Left lung (tissue), 10 donors: ENCODE data around the gene MYADM. TPM values are rescaled to one million over a fixed set of nuclear protein-coding genes. Genes with fewer than 3 reads are reported as not detected.

ENCODE experiments used
- ATAC-seq: fragments of 200-7000 bp; cut with Tn5 transposase; one replicate; pipeline ENCODE4 v1.9.1; 2020; ENCODE audit warnings: moderate library complexity
- DNase-seq, 4 donors: peaks; one replicate each; pipeline ENCODE4 v3.0.0-alpha.2; 2013 to 2020
- H3K27ac ChIP-seq, 2 donors: fragments of 200-600 bp; sonication (generic) in 1 of 2; one replicate each; pipeline versions ENCODE4 v1.5.0 to v1.8.0; 2020 to 2021
- H3K27me3 ChIP-seq, 2 donors: fragments of 200-600 bp; sonication (generic) in 1 of 2; one replicate each; pipeline versions ENCODE4 v1.5.0 to v1.8.0; 2020 to 2021
- H3K36me3 ChIP-seq, 2 donors: fragments of 200-600 bp; sonication (generic) in 1 of 2; one replicate each; pipeline versions ENCODE4 v1.5.0 to v1.8.0; 2020 to 2021
- H3K4me1 ChIP-seq, 2 donors: fragments of 200-600 bp; one replicate each; pipeline ENCODE4 v1.8.0; 2021
- H3K4me3 ChIP-seq, 2 donors: fragments of 200-600 bp; sonication (generic) in 1 of 2; one replicate each; pipeline versions ENCODE4 v1.5.0 to v1.8.0; 2020 to 2021; ENCODE audit warnings: mild to moderate bottlenecking in 1 of 2
- H3K9me3 ChIP-seq, 2 donors: fragments of 200-600 bp; sonication (generic) in 1 of 2; one replicate each; pipeline versions ENCODE4 v1.5.0 to v1.8.0; 2020 to 2021
- CTCF ChIP-seq, 2 donors: fragments of 200-600 bp; sonication (generic) in 1 of 2; IDR thresholded peaks; one replicate each; pipeline versions ENCODE4 v1.5.0 to v1.8.0; 2021; ENCODE audit warnings: antibody characterized with exemption in 2 of 2
- intact Hi-C, 2 donors: fragments of 100-400 bp; cut with DNase I; formaldehyde crosslinking; loops; one replicate each; pipeline versions ENCODE4 v1.11.2 to v1.14.2; 2022
- polyA plus RNA-seq, 6 donors: library from polyadenylated mRNA; unstranded; fragments of 120-200 nt; gene quantifications; one replicate each; pipeline ENCODE4 v1.2.1, GENCODE V29; 2013; ENCODE audit not compliant: insufficient read length in 6 of 6
- total RNA-seq, 2 donors: library from RNA; stranded (reverse); fragmentation: NEBNext Ultra II Directional; extraction: Animal tissue kit (Norgen Biotek cat#: 25700); gene quantifications; one replicate each; pipeline ENCODE4 v1.2.1, GENCODE V29; 2021
- donor health status: DM: no; HTN: yes; CAD: no.
- donor health status: DM: no; HTN: no; CAD: no.

Gene MYADM
- total and polyA plus RNA-seq, 8 donors: 58.9 to 197 (median 102) TPM

- DNase-seq: no peak
- ATAC-seq: no peak
- intact Hi-C loops: no loop called here
- Histone ChIP-seq H3K4me1 (no peaks in the 10 kb centered on the region), H3K27me3 (peaks cover 15 to 100% of the 10 kb centered on the region in 2 donors), H3K27ac (no peak overlapping the region), H3K4me3 (no peak overlapping the region), H3K9me3 (no peaks in the 10 kb centered on the region), H3K36me3 (no peaks in the 10 kb centered on the region)
- no peak for TF ChIP-seq CTCF (IDR thresholded peaks at IDR 0.05)
Observed at GRCh38 chr19:53898166-53898565, 30.5 kb downstream of the MYADM start.

- peaks cover 15 to 100% of the 10 kb centered on the region in 2 donors for H3K27me3 ChIP-seq
- DNase-seq (no peak), ATAC-seq (no peak)
- H3K9me3 ChIP-seq: no peaks in the 10 kb centered on the region
- H3K4me3 ChIP-seq: no peak overlapping the region
- no peaks in the 10 kb centered on the region for H3K36me3 ChIP-seq
- no peak for TF ChIP-seq CTCF (IDR thresholded peaks at IDR 0.05)
- no peaks in the 10 kb centered on the region for H3K4me1 ChIP-seq
- no peak overlapping the region for H3K27ac ChIP-seq
- intact Hi-C loops: no loop called here
Observed at GRCh38 chr19:53898636-53899341, 31.1 kb downstream of the MYADM start.

- DNase-seq (no peak), ATAC-seq (no peak)
- H3K4me3 ChIP-seq: no peak overlapping the region
- intact Hi-C loops: loop anchor here in 1 of 2 donors (10.0 kb wide), 1 partner anchor 124 kb away; no protein-coding TSS in a partner anchor
- peaks cover 15 to 100% of the 10 kb centered on the region in 2 donors for H3K27me3 ChIP-seq
- no peak for TF ChIP-seq CTCF (IDR thresholded peaks at IDR 0.05)
- no peaks in the 10 kb centered on the region for H3K36me3 ChIP-seq
- no peaks in the 10 kb centered on the region for H3K9me3 ChIP-seq
- H3K4me1 ChIP-seq: no peaks in the 10 kb centered on the region
- H3K27ac ChIP-seq: no peak overlapping the region
Observed at GRCh38 chr19:53900191-53900860, 32.6 kb downstream of the MYADM start.

GRCh38 chr19:53903055-53903680 lies 35.5 kb downstream of the MYADM start:
- peaks cover 21 to 96% of the 10 kb centered on the region in 2 donors for H3K27me3 ChIP-seq

More at GRCh38 chr19:53903055-53903680, 35.5 kb downstream of the MYADM start:
- ATAC-seq: peak; percentile 53
- Histone ChIP-seq H3K27ac (no peak overlapping the region), H3K36me3 (no peaks in the 10 kb centered on the region), H3K4me1 (peaks cover 0 to 15% of the 10 kb centered on the region in 2 donors), H3K9me3 (no peaks in the 10 kb centered on the region), H3K4me3 (no peak overlapping the region)
- no peak for TF ChIP-seq CTCF (IDR thresholded peaks at IDR 0.05)
- intact Hi-C loops: loop anchor here in 1 of 2 donors (10.0 kb wide), 1 partner anchor 122 kb away; no protein-coding TSS in a partner anchor
- peak in 1 of 4 donors; percentile 48 for DNase-seq
